ENCODE results near the gene AMOTL2. TPM values are rescaled to one million over a fixed set of nuclear protein-coding genes. Genes with fewer than 3 reads are reported as not detected.

The AMOTL2 gene
- total RNA-seq, 1 experiment from 2014 or later = 30.9 TPM

DNA sequence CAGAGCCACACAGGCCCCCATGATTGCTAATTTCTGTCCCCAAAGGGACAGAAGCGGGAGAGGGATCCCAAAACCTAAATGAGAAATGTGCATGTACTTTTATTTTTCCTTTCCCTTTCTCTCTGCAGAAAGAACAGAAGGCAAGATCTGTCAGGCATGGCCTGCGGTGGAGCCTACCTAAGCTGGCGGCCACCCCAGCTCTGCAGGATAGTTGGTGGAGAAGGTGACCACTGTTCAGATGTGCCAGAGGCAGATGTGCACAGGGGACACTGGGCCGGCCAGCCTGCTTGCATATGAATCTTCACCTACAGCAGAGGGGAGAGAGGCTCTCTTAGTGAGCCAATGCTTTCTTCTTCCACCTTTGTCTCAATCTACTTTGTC is 2.1 kb upstream of the AMOTL2 start:
- H3K4me1 ChIP-seq (ENCODE audit: insufficient read depth, low read length) = peaks cover 6% of the 10 kb centered on the region; the same call in 1 of the 2 replicates
- H3K4me2 ChIP-seq (ENCODE audit: insufficient read depth, insufficient read length, low read length) = no peak overlapping the region
- H4K5ac ChIP-seq (ENCODE audit: insufficient read length, low read depth, low read length) = no peak overlapping the region
- no peak overlapping the region for H2BK12ac ChIP-seq (ENCODE audit: insufficient read length, low read depth, low read length)
- H2BK15ac ChIP-seq (ENCODE audit: low read depth, low read length) = no peak overlapping the region
- peaks cover 63% of the 10 kb centered on the region for H3K27me3 Mint-ChIP-seq (ENCODE audit: low read depth)
- H3K79me2 ChIP-seq (ENCODE audit: insufficient read depth, low read length) = peaks cover 12% of the 10 kb centered on the region; the same call in 1 of the 2 replicates
- H3K27me3 ChIP-seq (ENCODE audit: insufficient read depth, low read length) = peaks cover 10% of the 10 kb centered on the region; the same call in 1 of the 2 replicates
- H2AFZ ChIP-seq (ENCODE audit: low read length) = no peak overlapping the region
- H3K9me3 ChIP-seq (ENCODE audit: control insufficient read depth, low read depth, low read length) = no peaks in the 10 kb centered on the region
- peaks cover 3% of the 10 kb centered on the region for H3K79me1 ChIP-seq (ENCODE audit: insufficient read depth, low read depth, low read length, poor library complexity, severe bottlenecking)
- no peak overlapping the region for H2BK5ac ChIP-seq (ENCODE audit: insufficient read length, low read length)
- H3T11ph ChIP-seq (ENCODE audit: low read length) = no peak overlapping the region
- no peak overlapping the region for H3K4me3 Mint-ChIP-seq
- no peak overlapping the region for H3K56ac ChIP-seq (ENCODE audit: insufficient read length, low read depth, low read length)
- no peak overlapping the region for H3K27ac ChIP-seq (ENCODE audit: insufficient read length, low read depth, low read length)
- no peak overlapping the region for H2BK20ac ChIP-seq (ENCODE audit: low read depth, low read length, poor library complexity, severe bottlenecking)
- no peak overlapping the region for H2BK120ac ChIP-seq (ENCODE audit: low read depth, low read length, poor library complexity, severe bottlenecking)
- no peaks in the 10 kb centered on the region; a peak in 3 of 5 replicates for H3K9me3 Mint-ChIP-seq
- H4K91ac ChIP-seq (ENCODE audit: insufficient read length, low read depth, low read length) = no peak overlapping the region
- no peak overlapping the region for H3K14ac ChIP-seq (ENCODE audit: insufficient read depth, low read length)
- no peak overlapping the region for H3K27ac Mint-ChIP-seq
- H3K4me1 Mint-ChIP-seq = peaks cover 48 to 59% of the 10 kb centered on the region in 2 experiments
- WGBS (ENCODE audit: extremely low coverage, insufficient read length, low lambda C conversion rate) = no CpG with 5 or more reads among the region's 4 CpGs
- peak; percentile 14 for DNase-seq
- H4K20me1 ChIP-seq (ENCODE audit: control insufficient read depth, insufficient read depth, insufficient read length) = peaks cover 6% of the 10 kb centered on the region
- no peak overlapping the region for H3K9ac ChIP-seq (ENCODE audit: extremely low read depth, insufficient read length, low read length)
- H3K23me2 ChIP-seq (ENCODE audit: insufficient read length, low read depth, low read length, poor library complexity, severe bottlenecking) = peaks cover 15% of the 10 kb centered on the region
- H3K23ac ChIP-seq (ENCODE audit: insufficient read length, low read depth, low read length) = no peak overlapping the region
- H3K36me3 Mint-ChIP-seq (ENCODE audit: insufficient read depth in 1 of 3, low read depth in 3 of 3) = peaks cover 10 to 13% (median 11%) of the 10 kb centered on the region in 3 experiments
- no peak overlapping the region for H4K8ac ChIP-seq (replicated peaks; ENCODE audit: insufficient read length, low read depth, low read length)
- no peak overlapping the region for H3K4ac ChIP-seq (ENCODE audit: low read depth, low read length)
- TF ChIP-seq CTCF (conservative IDR thresholded peaks at IDR 0.05) = no peak
- no peak overlapping the region for H2AK5ac ChIP-seq (ENCODE audit: insufficient read length, low read length)
- no peak overlapping the region for H3K18ac ChIP-seq (ENCODE audit: insufficient read length, low read depth, low read length)

All from H9 (cell line).